Measurements from ENCODE around the gene FTSJ3. TPM values are rescaled to one million over a fixed set of nuclear protein-coding genes. Genes with fewer than 3 reads are reported as not detected.

FTSJ3 gene
- total and polyA plus RNA-seq, 10 of the 15 experiments (the other 5 are each of a cell fraction or from before 2014, with no cell fraction given): 17.2 to 79.2 (median 50.4) TPM

GRCh38 chr17:63772801-63773271, 54.6 kb downstream of the FTSJ3 start:
- TF ChIP-seq ASH2L (IDR thresholded peaks at IDR 0.05; ENCODE audit: borderline replicate concordance, low read depth) (peak; percentile 70; the same call in 1 of the 2 replicates), SIN3A (IDR thresholded peaks at IDR 0.05; ENCODE audit: low read depth, low read length) (peak; percentile 4; the same call in 1 of the 2 replicates), RELB (IDR thresholded peaks at IDR 0.05; ENCODE audit: low read depth) (no peak)
- H3K4me1 ChIP-seq (ENCODE audit: control insufficient read depth, insufficient read depth, low read length): peaks cover 3% of the 10 kb centered on the region
- no peak for ATAC-seq
- peak overlapping the region; percentile 94 for H3K9ac ChIP-seq (ENCODE audit: control insufficient read depth, insufficient read depth, low read length)
- H2AFZ ChIP-seq (ENCODE audit: control insufficient read depth, low read depth, low read length): peak overlapping the region; percentile 65
- WGBS (ENCODE audit: insufficient coverage, insufficient replicate concordance, low lambda C conversion rate, missing lambda C conversion rate): under 1% methylated on average over 7 of the region's 7 CpGs
- peaks cover 0 to 7% of the 10 kb centered on the region in 2 experiments; a peak in 1 of 4 replicates for H3K36me3 ChIP-seq (ENCODE audit: control insufficient read depth in 2 of 2, insufficient read depth in 2 of 2, low read length in 1 of 2)
- TSS peak; percentile 86 for BruUV-seq (replicated peaks)
- no peak for FAIRE-seq
- H3K9me3 ChIP-seq (replicated peaks; ENCODE audit: control insufficient read depth, insufficient read depth, low read length): no peaks in the 10 kb centered on the region
- DNase-seq (ENCODE audit: low read depth, low spot score): no peak
- intact Hi-C loops (cut with micrococcal nuclease; ENCODE audit: unreplicated experiment) (loop anchor here (1.0 to 10.0 kb wide), 5 partner anchors 32 to 148 kb away; partner anchors contain the start of genes FTSJ3, MAP3K3, PSMC5 and SMARCD2), in situ Hi-C loops (cut with MboI) (no loop called here)
- H3K79me2 ChIP-seq (ENCODE audit: control insufficient read depth, insufficient read depth, low read length): peaks cover 90% of the 10 kb centered on the region
- ChIA-PET CTCF (interaction anchor here (0.6 to 1.6 kb wide), 6 partner anchors 25 to 76 kb away, joined by 3 to 8 read pairs (median 5); no protein-coding TSS in a partner anchor), RAD21 (ENCODE audit: unreplicated experiment) (interaction anchor here (0.6 to 3.6 kb wide), 10 partner anchors 12 to 244 kb away, joined by 3 to 20 read pairs (median 5); partner anchors contain the start of genes MAP3K3 and STRADA), SMC1A (ENCODE audit: uncharacterized antibody, unreplicated experiment) (interaction anchor here (1.0 to 1.9 kb wide), 5 partner anchors 9 to 74 kb away, joined by 3 to 7 read pairs (median 5); no protein-coding TSS in a partner anchor), POLR2A (interaction anchor here (0.8 to 6.1 kb wide), 15 partner anchors 8 to 152 kb away, joined by 3 to 49 read pairs (median 7); partner anchors contain the start of genes FTSJ3, MAP3K3, PSMC5 and SMARCD2)
- H3K4me2 ChIP-seq (ENCODE audit: control insufficient read depth, insufficient read depth): peak overlapping the region; percentile 73
- no peaks in the 10 kb centered on the region for H3K27me3 ChIP-seq (replicated peaks in 1 of 2; ENCODE audit: control insufficient read depth in 2 of 2, insufficient read depth in 2 of 2, low read length in 1 of 2)
- H3K27ac ChIP-seq (ENCODE audit: control insufficient read depth, insufficient read depth): peak overlapping the region; percentile 84
- H4K20me1 ChIP-seq (ENCODE audit: control insufficient read depth, insufficient read depth): peaks cover 3% of the 10 kb centered on the region
- peak overlapping the region; percentile 86 for H3K4me3 ChIP-seq

Other genes with a start within 250 kb of the FTSJ3 start
Only the 7 nearest of the 17 such genes appear.
- 41.3 and 44.3 TPM in 2 replicates for gene CCDC47, start 54.1 kb downstream of the FTSJ3 start, total RNA-seq (2014; rRNA removed)
- 70.5 and 79.2 TPM in 2 replicates for gene CCDC47, start 54.1 kb downstream of the FTSJ3 start, total RNA-seq (2014; rRNA removed; fragmentation: Illumina TruSeq; extraction: Trizol)
- gene CCDC47, start 54.1 kb downstream of the FTSJ3 start, total RNA-seq (2021): 59.2 and 63.9 TPM in 2 replicates
- 67.9 and 92.7 TPM in 2 replicates for gene CCDC47, start 54.1 kb downstream of the FTSJ3 start, polyA plus RNA-seq (2011; rRNA removed)
- gene CCDC47, start 54.1 kb downstream of the FTSJ3 start, polyA plus RNA-seq (2014; fragmentation: Illumina TruSeq; extraction: Trizol): 81.4 and 108 TPM in 2 replicates
- 10 to 100 TPM; 13.6 to 17.4 TPM for gene CCDC47, start 54.1 kb downstream of the FTSJ3 start, polyA plus RNA-seq (2014; fragmentation: Nextera tagmentation; extraction: Ambion mirVana)
- gene CCDC47, start 54.1 kb downstream of the FTSJ3 start, polyA plus RNA-seq (2014; rRNA removed): 52.2 and 56.8 TPM in 2 replicates
- 10 to 100 TPM; 55.8 to 61.0 TPM for gene CCDC47, start 54.1 kb downstream of the FTSJ3 start, polyA plus RNA-seq (2016; fragmentation: Nextera tagmentation; extraction: Ambion mirVana)
- 55.4 and 67.6 TPM in 2 replicates for gene DDX42, start 53.5 kb downstream of the FTSJ3 start, total RNA-seq (2014; rRNA removed)
- gene DDX42, start 53.5 kb downstream of the FTSJ3 start, total RNA-seq (2014; rRNA removed; fragmentation: Illumina TruSeq; extraction: Trizol): 75.3 and 78.3 TPM in 2 replicates
- gene DDX42, start 53.5 kb downstream of the FTSJ3 start, total RNA-seq (2021): 92.9 and 109 TPM in 2 replicates
- gene DDX42, start 53.5 kb downstream of the FTSJ3 start, polyA plus RNA-seq (2011; rRNA removed): 127 and 154 TPM in 2 replicates
- gene DDX42, start 53.5 kb downstream of the FTSJ3 start, polyA plus RNA-seq (2014; fragmentation: Illumina TruSeq; extraction: Trizol): 147 and 173 TPM in 2 replicates
- gene DDX42, start 53.5 kb downstream of the FTSJ3 start, polyA plus RNA-seq (2014; fragmentation: Nextera tagmentation; extraction: Ambion mirVana): 10 to 100 TPM; 14.6 to 33.7 TPM
- 104 and 122 TPM in 2 replicates for gene DDX42, start 53.5 kb downstream of the FTSJ3 start, polyA plus RNA-seq (2014; rRNA removed)
- gene DDX42, start 53.5 kb downstream of the FTSJ3 start, polyA plus RNA-seq (2016; fragmentation: Nextera tagmentation; extraction: Ambion mirVana): 10 to 100 TPM; 31.3 to 39.6 TPM
- gene PSMC5, start 232 bp downstream of the FTSJ3 start, total RNA-seq (2014; rRNA removed): 37.1 and 55.0 TPM in 2 replicates
- 89.0 and 89.2 TPM in 2 replicates for gene PSMC5, start 232 bp downstream of the FTSJ3 start, total RNA-seq (2014; rRNA removed; fragmentation: Illumina TruSeq; extraction: Trizol)
- gene PSMC5, start 232 bp downstream of the FTSJ3 start, total RNA-seq (2021): 124 TPM in 2 replicates
- gene PSMC5, start 232 bp downstream of the FTSJ3 start, polyA plus RNA-seq (2011; rRNA removed): 119 and 156 TPM in 2 replicates
- gene PSMC5, start 232 bp downstream of the FTSJ3 start, polyA plus RNA-seq (2014; fragmentation: Illumina TruSeq; extraction: Trizol): 139 TPM in 2 replicates
- gene PSMC5, start 232 bp downstream of the FTSJ3 start, polyA plus RNA-seq (2014; fragmentation: Nextera tagmentation; extraction: Ambion mirVana): 100 to 1,000 TPM; 115 to 266 TPM
- 164 and 173 TPM in 2 replicates for gene PSMC5, start 232 bp downstream of the FTSJ3 start, polyA plus RNA-seq (2014; rRNA removed)
- 100 to 1,000 TPM; 212 to 214 TPM for gene PSMC5, start 232 bp downstream of the FTSJ3 start, polyA plus RNA-seq (2016; fragmentation: Nextera tagmentation; extraction: Ambion mirVana)
- 111 and 112 TPM in 2 replicates for gene SMARCD2, start 15.0 kb upstream of the FTSJ3 start, total RNA-seq (2014; rRNA removed)
- 53.4 and 55.6 TPM in 2 replicates for gene SMARCD2, start 15.0 kb upstream of the FTSJ3 start, total RNA-seq (2014; rRNA removed; fragmentation: Illumina TruSeq; extraction: Trizol)
- 95.3 and 97.9 TPM in 2 replicates for gene SMARCD2, start 15.0 kb upstream of the FTSJ3 start, total RNA-seq (2021)
- 33.4 and 78.4 TPM in 2 replicates for gene SMARCD2, start 15.0 kb upstream of the FTSJ3 start, polyA plus RNA-seq (2011; rRNA removed)
- 56.1 and 71.5 TPM in 2 replicates for gene SMARCD2, start 15.0 kb upstream of the FTSJ3 start, polyA plus RNA-seq (2014; fragmentation: Illumina TruSeq; extraction: Trizol)
- 1 to 10 TPM; 2.4 to 5.6 TPM for gene SMARCD2, start 15.0 kb upstream of the FTSJ3 start, polyA plus RNA-seq (2014; fragmentation: Nextera tagmentation; extraction: Ambion mirVana)
- gene SMARCD2, start 15.0 kb upstream of the FTSJ3 start, polyA plus RNA-seq (2014; rRNA removed): 72.7 and 80.6 TPM in 2 replicates
- 10 to 100 TPM; 13.7 to 47.8 TPM for gene SMARCD2, start 15.0 kb upstream of the FTSJ3 start, polyA plus RNA-seq (2016; fragmentation: Nextera tagmentation; extraction: Ambion mirVana)
- gene CSH2, start 46.0 kb upstream of the FTSJ3 start, total RNA-seq (2014; rRNA removed): not detected in 2 replicates
- not detected in 2 replicates for gene CSH2, start 46.0 kb upstream of the FTSJ3 start, total RNA-seq (2014; rRNA removed; fragmentation: Illumina TruSeq; extraction: Trizol)
- gene CSH2, start 46.0 kb upstream of the FTSJ3 start, total RNA-seq (2021): not detected in 2 replicates
- gene CSH2, start 46.0 kb upstream of the FTSJ3 start, polyA plus RNA-seq (2011; rRNA removed): not detected in 2 replicates
- gene CSH2, start 46.0 kb upstream of the FTSJ3 start, polyA plus RNA-seq (2014; fragmentation: Illumina TruSeq; extraction: Trizol): not detected in 2 replicates
- gene CSH2, start 46.0 kb upstream of the FTSJ3 start, polyA plus RNA-seq (2014; fragmentation: Nextera tagmentation; extraction: Ambion mirVana): not detected
- not detected in 2 replicates for gene CSH2, start 46.0 kb upstream of the FTSJ3 start, polyA plus RNA-seq (2014; rRNA removed)
- not detected for gene CSH2, start 46.0 kb upstream of the FTSJ3 start, polyA plus RNA-seq (2016; fragmentation: Nextera tagmentation; extraction: Ambion mirVana)
- gene GH2, start 54.3 kb upstream of the FTSJ3 start, total RNA-seq (2014; rRNA removed): not detected in 2 replicates
- gene GH2, start 54.3 kb upstream of the FTSJ3 start, total RNA-seq (2014; rRNA removed; fragmentation: Illumina TruSeq; extraction: Trizol): not detected in 2 replicates
- gene GH2, start 54.3 kb upstream of the FTSJ3 start, total RNA-seq (2021): not detected in 2 replicates
- gene GH2, start 54.3 kb upstream of the FTSJ3 start, polyA plus RNA-seq (2011; rRNA removed): not detected in 2 replicates
- gene GH2, start 54.3 kb upstream of the FTSJ3 start, polyA plus RNA-seq (2014; fragmentation: Illumina TruSeq; extraction: Trizol): not detected in 2 replicates
- gene GH2, start 54.3 kb upstream of the FTSJ3 start, polyA plus RNA-seq (2014; fragmentation: Nextera tagmentation; extraction: Ambion mirVana): not detected
- not detected in 2 replicates for gene GH2, start 54.3 kb upstream of the FTSJ3 start, polyA plus RNA-seq (2014; rRNA removed)
- gene GH2, start 54.3 kb upstream of the FTSJ3 start, polyA plus RNA-seq (2016; fragmentation: Nextera tagmentation; extraction: Ambion mirVana): not detected
- gene CSH1, start 68.9 kb upstream of the FTSJ3 start, total RNA-seq (2014; rRNA removed): not detected in 2 replicates
- not detected in 2 replicates for gene CSH1, start 68.9 kb upstream of the FTSJ3 start, total RNA-seq (2014; rRNA removed; fragmentation: Illumina TruSeq; extraction: Trizol)
- gene CSH1, start 68.9 kb upstream of the FTSJ3 start, total RNA-seq (2021): not detected in 2 replicates
- not detected in 2 replicates for gene CSH1, start 68.9 kb upstream of the FTSJ3 start, polyA plus RNA-seq (2011; rRNA removed)
- not detected in 2 replicates for gene CSH1, start 68.9 kb upstream of the FTSJ3 start, polyA plus RNA-seq (2014; fragmentation: Illumina TruSeq; extraction: Trizol)
- gene CSH1, start 68.9 kb upstream of the FTSJ3 start, polyA plus RNA-seq (2014; fragmentation: Nextera tagmentation; extraction: Ambion mirVana): not detected
- gene CSH1, start 68.9 kb upstream of the FTSJ3 start, polyA plus RNA-seq (2014; rRNA removed): not detected in 2 replicates
- not detected for gene CSH1, start 68.9 kb upstream of the FTSJ3 start, polyA plus RNA-seq (2016; fragmentation: Nextera tagmentation; extraction: Ambion mirVana)